Eye (tissue), 1 donor: Measurements from ENCODE around the gene BMP8B.

Experiments used
- DNase-seq: peaks from one replicate; pipeline ENCODE4 v3.0.0-alpha.2; 2015

BMP8B gene

GRCh38 chr1:39755965-39756659 lies 32.6 kb downstream of the BMP8B start:
- no peak for DNase-seq

DNA sequence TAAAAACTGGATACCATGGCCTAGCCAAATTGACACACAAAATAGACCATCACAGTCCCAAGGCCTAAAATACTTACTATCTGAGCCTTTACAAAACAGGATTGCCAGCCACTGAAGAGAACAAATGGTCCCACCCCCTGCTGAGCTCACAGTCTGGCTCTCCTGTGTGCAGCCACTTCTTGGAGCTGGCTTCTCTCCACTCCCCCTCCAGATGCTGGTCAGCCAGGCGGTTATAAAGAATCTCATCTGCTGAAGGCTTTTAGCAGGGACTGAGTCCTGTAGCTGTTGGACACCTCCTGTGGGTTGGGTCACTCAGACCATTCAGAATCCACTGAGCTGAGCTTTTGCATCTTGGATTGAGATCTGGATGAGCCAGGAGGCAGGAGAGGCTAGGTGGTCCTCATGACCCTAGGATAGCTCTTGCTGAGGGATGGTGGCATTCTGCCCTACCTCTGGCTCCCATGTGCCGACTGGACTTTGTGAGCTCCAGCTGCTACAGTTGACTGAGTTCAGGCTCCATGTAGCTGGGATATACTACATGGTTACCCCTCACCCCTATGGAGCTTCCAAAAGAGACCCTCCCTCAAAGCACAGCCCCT lies 33.7 kb downstream of the BMP8B start:
- no peak for DNase-seq

DNA sequence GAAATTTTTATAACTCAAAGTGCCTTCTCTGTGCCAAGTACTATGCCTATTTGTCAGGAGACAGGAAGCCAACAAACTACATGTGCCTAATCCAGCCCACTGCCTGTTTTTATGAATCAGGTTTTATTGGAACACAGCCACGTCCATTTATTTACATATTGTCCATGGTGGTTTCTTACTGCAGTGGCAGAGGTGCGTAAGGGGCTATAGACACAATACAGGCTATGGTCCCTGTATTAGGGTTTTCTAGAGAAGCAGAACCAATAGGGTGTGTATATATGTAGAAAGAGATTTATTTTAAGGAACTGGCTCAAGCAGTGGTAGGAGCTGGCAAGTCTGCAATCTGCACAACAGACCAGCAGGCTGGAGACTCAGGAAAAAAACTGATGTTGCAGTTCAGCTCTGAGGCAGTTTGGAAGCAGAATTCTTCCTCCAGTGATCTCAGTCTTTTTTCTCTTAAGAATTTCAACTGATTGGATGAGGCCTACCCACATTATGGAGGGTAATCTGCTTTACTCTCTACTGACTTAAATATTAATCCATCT lies 34.6 kb downstream of the BMP8B start:
- DNase-seq, result no peak

GRCh38 chr1:39753132-39754025 lies 35.3 kb downstream of the BMP8B start:
- no peak for DNase-seq

- DNase-seq, result no peak
Measured at GRCh38 chr1:39752703-39753102, 36.0 kb downstream of the BMP8B start.

- DNase-seq, result no peak
Measured at GRCh38 chr1:39751595-39751994, 37.1 kb downstream of the BMP8B start.

- DNase-seq, result no peak
Measured at GRCh38 chr1:39745016-39745670, 43.5 kb downstream of the BMP8B start.

DNA sequence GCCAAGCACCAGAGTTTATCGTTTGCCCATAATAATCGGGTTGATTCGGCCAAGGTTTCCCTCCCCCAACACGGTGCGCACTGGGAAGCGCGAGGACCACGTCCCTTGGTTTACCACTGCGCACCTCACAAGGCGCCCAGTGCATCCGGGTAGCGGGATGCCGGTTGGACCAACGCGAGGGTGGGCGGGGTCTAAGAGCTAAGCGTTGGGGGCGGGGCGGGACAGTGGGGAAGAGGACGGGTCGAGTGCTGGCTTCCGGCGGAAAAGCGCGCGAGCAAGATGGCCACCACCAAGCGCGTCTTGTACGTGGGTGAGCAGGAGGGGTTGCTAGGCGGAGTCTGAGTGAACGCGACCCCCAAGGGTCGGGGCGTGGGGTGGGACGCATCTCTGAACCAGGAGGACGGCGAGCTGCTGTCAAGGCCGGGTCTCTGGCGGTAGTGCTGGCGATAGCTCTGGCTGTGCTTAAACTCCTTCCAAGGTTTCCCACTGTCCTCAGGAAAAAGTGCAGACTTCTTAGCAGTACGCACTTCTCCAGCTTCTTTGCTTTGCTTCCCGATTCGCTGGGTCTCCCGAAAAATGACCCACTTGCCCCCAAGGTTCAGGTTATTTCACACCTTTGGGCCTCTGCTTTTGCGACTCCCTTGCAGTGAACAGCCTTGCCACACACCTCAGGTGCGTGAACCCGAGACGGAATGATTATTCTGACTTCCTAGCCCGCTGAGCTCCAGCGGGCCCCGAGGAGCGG lies 49.9 kb downstream of the BMP8B start, which contains the start of gene PPIE:
Gene PPIE (plus strand): TSS at position 261 of the 745 bp plus-strand sequence. CDS start 19 bp downstream, at position 280.
- peak; percentile 96 for DNase-seq

GRCh38 chr1:39737546-39738169 lies 51.0 kb downstream of the BMP8B start:
- no peak for DNase-seq

DNA sequence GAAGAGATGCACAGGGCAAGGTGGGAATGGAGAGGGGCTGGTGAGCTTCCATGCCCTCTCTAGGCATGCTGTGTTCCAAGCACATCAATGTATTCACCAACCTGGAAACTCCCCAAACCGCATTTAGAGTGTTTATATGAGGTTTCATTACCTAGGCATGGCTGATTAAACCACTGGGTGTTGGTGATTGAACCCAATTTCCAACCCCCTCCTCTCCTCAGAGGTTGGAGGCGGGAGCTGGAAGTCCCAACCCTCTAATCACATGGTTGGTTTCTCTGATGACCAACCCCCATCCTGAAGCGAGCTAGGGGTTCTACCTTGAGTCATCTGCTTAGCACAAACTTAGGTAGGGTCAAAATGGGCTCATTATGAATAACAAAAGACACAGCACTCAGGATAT lies 52.9 kb downstream of the BMP8B start:
- DNase-seq, result no peak

GRCh38 chr1:39733161-39733560 lies 55.5 kb downstream of the BMP8B start:
- DNase-seq, result no peak

GRCh38 chr1:39732730-39733129 lies 55.9 kb downstream of the BMP8B start:
- no peak for DNase-seq

- no peak for DNase-seq
Measured at GRCh38 chr1:39729842-39730241, 58.8 kb downstream of the BMP8B start.

- no peak for DNase-seq
Measured at GRCh38 chr1:39729030-39729429, 59.6 kb downstream of the BMP8B start.

GRCh38 chr1:39727932-39728317 lies 60.7 kb downstream of the BMP8B start:
- DNase-seq, result no peak

GRCh38 chr1:39727221-39727931 lies 61.3 kb downstream of the BMP8B start:
- DNase-seq, result no peak

GRCh38 chr1:39726600-39726999 lies 62.1 kb downstream of the BMP8B start:
- no peak for DNase-seq

DNA sequence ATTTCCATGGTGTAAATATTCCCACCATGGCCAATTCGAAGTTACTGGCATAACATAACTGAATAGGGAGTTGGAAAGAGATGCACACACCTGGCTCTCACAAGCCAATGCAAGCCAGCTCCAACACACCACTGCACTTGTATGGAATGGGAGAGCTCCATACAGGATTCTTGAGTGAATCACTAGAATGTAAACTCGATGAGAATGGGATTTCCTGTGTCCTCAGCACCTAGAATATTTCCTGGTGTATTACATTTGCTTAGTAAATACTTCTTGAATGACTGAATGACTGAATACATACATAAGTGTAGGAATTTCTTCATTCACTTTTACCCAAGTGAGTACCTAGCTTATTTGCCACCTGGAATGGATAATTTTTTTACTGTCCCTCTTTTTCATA lies 66.2 kb downstream of the BMP8B start:
- DNase-seq, result no peak

DNA sequence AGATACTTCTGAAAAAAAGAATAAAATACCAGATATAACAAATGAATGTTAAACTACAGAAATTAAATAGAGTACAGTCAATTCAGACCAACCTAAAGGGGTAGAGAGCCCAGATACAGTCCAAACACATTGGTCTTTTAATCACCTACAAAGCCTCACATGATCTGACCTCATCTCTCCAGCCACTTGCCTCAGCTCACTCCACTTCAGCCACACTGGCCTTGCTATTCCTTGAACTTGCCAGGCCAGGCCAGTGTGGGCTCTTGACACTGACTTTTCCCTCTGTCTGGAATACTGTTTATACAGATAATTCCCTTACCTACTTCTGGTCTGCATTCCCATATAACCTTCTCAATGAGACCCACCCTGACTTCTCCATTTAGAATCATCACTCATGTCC lies 67.0 kb downstream of the BMP8B start:
- no peak for DNase-seq

GRCh38 chr1:39720094-39720999 lies 68.3 kb downstream of the BMP8B start:
- DNase-seq, result peak; percentile 88
